NCI-H82 treated with DMSO at 0.1 percent for 48 hours (cell line): ENCODE results near the gene PIPOX.
A peak's percentile ranks its signal among the peaks of the same experiment; 100 is the strongest.

Source experiments
- DNase-seq: peaks from one replicate; lab custom pipeline; 2025; ENCODE audit not compliant: unreplicated experiment; lab: John Stamatoyannopoulos, UW

The PIPOX gene

GRCh38 chr17:29019475-29020181, 23.3 kb upstream of the PIPOX start:
- DNase-seq: no peak

- DNase-seq: no peak
These were observed 22.4 kb upstream of the PIPOX start for GRCh38 chr17:29020576-29020975.

- no peak for DNase-seq
These were observed 21.7 kb upstream of the PIPOX start for GRCh38 chr17:29021226-29021625.

DNA sequence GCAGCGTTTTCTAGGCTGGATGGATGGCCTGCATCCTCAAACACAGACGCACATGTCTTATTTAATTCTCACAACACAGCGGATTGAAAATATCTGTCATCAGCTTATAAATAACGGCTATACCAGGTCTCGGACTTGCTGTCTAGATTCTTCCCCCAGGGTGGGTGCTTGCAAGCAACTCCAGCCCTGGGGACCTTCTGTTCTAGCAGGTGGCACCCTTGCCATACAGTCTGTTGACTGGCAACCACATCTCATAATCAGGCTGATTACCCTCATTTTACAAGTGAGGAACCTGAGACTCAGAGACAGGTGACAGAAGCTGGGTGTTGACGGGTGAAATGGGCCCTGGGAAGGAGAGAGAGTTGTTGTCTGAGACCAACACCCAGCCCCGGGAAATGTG, 20.9 kb upstream of the PIPOX start:
- no peak for DNase-seq

GRCh38 chr17:29024316-29024952, 18.5 kb upstream of the PIPOX start:
- no peak for DNase-seq

- DNase-seq: no peak
These were observed 11.5 kb upstream of the PIPOX start for GRCh38 chr17:29031488-29031887.

DNA sequence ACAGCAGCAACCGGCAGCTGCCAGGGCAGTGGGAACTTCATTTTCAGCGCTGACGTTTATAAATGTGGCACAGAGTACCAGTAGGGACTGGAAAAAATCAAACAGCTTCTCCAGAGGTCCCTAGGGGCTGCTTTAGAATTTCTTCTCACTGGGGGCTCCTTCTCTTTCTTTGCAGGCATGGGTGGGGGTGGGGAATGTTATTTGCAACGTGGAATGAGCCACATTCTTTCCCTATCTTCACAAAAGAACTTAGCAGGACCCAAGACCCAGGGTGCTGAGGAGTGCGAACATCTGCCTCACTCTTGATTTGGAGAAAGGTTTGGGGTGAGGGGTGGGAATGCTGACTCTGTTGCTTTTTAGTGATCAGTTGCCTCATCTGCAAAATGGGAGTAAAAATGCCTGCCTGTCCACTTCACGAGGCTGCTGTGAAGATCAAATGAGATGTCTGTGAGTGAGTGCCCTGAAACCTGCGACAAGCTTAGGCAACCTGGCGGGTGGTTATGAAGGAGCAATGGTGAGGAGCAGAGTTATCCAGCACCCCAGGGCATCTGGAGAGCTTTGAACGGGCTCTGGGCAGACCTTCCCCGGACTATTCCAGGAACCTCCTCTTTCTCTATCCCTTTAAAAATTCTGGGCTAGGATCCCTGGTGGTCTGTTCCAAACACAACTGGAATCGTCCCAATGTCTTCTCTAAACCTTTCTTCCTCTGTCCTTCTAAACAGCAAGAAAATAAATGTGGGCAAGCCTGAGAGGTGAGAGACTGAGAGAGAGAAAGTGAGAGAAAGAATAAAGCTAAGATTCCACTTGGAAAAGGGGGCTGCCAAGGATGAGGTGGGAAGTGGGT, 10.7 kb upstream of the PIPOX start:
- no peak for DNase-seq

- DNase-seq: no peak
These were observed 10.1 kb upstream of the PIPOX start for GRCh38 chr17:29032857-29033197.

- DNase-seq: no peak
These were observed 8.4 kb upstream of the PIPOX start for GRCh38 chr17:29034510-29034909.

- DNase-seq: no peak
These were observed 6.4 kb upstream of the PIPOX start for GRCh38 chr17:29036584-29036983.

- DNase-seq: no peak
These were observed 5.2 kb upstream of the PIPOX start for GRCh38 chr17:29037739-29038084.

- no peak for DNase-seq
These were observed 4.7 kb upstream of the PIPOX start for GRCh38 chr17:29038085-29038795.

DNA sequence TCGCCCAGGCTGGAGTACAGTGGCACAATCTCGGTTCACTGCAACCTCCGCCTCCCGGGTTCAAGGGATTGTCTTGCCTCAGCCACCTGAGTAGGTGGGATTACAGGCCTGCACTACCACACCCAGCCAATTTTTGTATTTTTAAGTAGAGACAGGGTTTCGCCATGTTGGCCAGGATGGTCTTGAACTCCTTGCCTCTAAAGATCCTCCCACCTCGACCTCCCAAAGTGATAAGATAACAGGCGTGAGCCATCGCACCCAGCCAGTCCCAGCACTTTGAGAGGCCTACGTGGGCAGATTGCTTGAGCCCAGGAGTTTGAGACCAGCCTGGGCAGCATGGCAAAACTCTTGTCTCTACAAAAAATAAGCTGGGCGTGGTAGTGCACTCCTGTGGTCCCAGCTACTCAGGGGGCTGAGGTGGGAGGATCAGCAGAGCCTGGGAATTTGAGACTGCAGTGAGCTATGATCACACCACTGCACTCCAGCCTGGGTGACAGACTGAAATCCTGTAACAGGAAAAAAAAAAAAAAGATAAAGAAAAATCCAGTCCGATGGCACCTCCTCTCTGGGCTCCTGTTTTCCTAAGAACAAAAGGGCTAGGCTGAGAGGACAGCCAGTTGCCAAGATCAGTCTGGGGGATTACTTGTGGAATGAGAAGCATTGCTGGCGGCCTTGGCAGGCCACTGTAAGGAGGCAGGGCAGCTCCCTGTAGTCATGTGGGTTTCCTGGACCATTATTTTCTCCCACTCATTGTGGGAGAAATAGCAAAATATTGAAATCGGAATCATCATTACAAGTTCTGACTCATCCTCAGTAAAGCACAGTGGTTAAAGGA, 3.0 kb upstream of the PIPOX start:
- DNase-seq: peak; percentile 21

DNA sequence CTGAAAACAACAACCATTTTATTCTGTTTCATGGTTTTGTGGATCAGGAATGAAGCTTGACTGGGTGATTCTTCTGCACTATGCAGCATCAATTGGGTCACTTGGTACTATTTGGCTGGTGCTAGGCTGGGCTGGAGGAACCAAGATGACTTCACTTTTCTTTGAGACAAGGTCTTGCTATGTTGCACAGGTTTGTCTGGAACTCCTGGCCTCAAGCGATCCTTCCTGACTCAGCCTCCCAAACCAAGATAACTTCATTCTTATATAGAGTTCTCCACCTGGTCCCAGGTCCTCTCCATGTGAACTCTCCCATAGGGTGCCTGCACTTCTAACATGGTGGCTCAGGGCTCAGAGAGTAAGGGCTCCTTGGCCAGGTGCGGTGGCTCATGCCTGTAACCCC, 1.9 kb upstream of the PIPOX start:
- DNase-seq: no peak

GRCh38 chr17:29041571-29041970, 1.4 kb upstream of the PIPOX start:
- DNase-seq: no peak

- no peak for DNase-seq
These were observed 789 bp upstream of the PIPOX start for GRCh38 chr17:29042026-29042678.

GRCh38 chr17:29043539-29044145, 701 bp downstream of the PIPOX start:
- no peak for DNase-seq

GRCh38 chr17:29045026-29045425, 2.1 kb downstream of the PIPOX start:
- no peak for DNase-seq

DNA sequence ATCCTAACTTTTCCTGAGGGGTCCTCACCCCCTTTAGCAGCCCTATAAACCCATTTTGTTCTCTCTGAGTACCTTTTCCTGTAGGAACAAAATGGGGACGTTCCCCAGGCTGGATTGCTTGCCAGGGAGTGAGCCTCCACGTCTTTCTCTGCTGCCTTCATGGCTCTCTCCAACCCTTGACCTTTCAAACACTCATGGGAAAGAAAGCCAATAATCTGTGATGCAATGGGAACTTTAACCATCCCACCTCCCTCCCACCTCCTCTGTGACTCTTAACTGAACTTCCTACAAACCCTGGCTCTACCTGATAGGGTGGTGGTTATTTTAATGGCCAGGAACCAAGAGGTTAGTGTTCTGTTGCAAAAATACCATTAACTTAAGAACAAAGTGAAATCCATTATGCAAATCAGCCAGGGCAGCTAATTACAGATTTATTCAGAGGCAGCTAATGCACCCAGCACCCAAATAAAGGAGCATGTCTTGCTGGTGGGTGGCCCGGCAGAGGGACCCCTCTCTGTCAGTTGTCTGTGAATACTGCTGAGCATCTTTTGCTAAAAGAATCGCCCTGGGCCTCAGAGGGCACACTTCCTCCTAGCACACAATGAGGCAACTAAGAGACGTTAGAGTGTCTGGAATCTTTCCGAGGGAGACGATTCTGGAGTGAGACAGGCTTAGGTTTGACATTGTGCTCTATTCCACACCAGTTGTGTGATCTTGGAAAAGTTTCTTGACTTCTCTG, 3.0 kb downstream of the PIPOX start:
- DNase-seq: no peak
